SK-N-SH (cell line): ENCODE measurements around the gene C15orf61. TPM values are rescaled to one million over a fixed set of nuclear protein-coding genes. Genes with fewer than 3 reads are reported as not detected.

Source experiments
- CTCF ChIA-PET: fragments of 300-600, 350-600 bp; formaldehyde crosslinking; extraction: SDS; loops from one replicate; lab custom pipeline; 2021; lab: Yijun Ruan, JAX
- POLR2A ChIA-PET: fragments of 350-600 bp; sonication (Branson Sonifier 250); formaldehyde crosslinking; extraction: SDS; loops from one replicate; lab custom pipeline; 2020; ENCODE audit warnings: antibody characterized with exemption, inconsistent platforms; lab: Yijun Ruan, JAX
- DNase-seq: peaks from one replicate; pipeline ENCODE4 v3.0.0; 2012
- H2AFZ ChIP-seq: fragments of 200-600 bp; sonication (generic); 2 replicates; pipeline ENCODE4 v1.8.1; 2016; ENCODE audit warnings: antibody characterized with exemption, mild to moderate bottlenecking, low read depth
- H3F3A ChIP-seq: fragments of 200-600 bp; sonication (generic); replicated peaks from 2 replicates; pipeline ENCODE3; 2016; ENCODE audit warnings: antibody characterized with exemption, mild to moderate bottlenecking; ENCODE audit not compliant: insufficient read depth
- H3K27ac ChIP-seq, 2 experiments: fragments of 200-500 bp in 1 of 2; fragments of 200-600 bp in 1 of 2; sonication (Bioruptor generic) in 1 of 2; sonication (generic), shearing (Covaris generic) in 1 of 2; 2 replicates each; pipeline versions ENCODE4 v1.5.1 to v1.6.1; 2014 to 2016; ENCODE audit warnings: low read depth in 2 of 2, inconsistent platforms in 1 of 2, low read length in 1 of 2, mild to moderate bottlenecking in 1 of 2, mixed read lengths in 1 of 2
- H3K27me3 ChIP-seq: fragments of 200-600 bp; sonication (generic), shearing (Covaris generic); 2 replicates; pipeline ENCODE4 v1.6.1; 2016; ENCODE audit warnings: mixed run types; ENCODE audit not compliant: insufficient read depth
- H3K36me3 ChIP-seq, 2 experiments: fragments of 200-500 bp in 1 of 2; fragments of 200-600 bp in 1 of 2; sonication (Bioruptor generic) in 1 of 2; sonication (generic) in 1 of 2; replicated peaks in 1 of 2; 2 replicates each; pipeline versions ENCODE3 to v1.5.1; 2014 to 2016; ENCODE audit warnings: low read length in 1 of 2, mild to moderate bottlenecking in 1 of 2; ENCODE audit not compliant: insufficient read depth in 2 of 2, control insufficient read depth in 1 of 2
- H3K4me1 ChIP-seq, 2 experiments: fragments of 200-500 bp in 1 of 2; fragments of 200-600 bp in 1 of 2; sonication (Bioruptor generic) in 1 of 2; sonication (generic), shearing (Covaris generic) in 1 of 2; 2 replicates each; pipeline versions ENCODE4 v1.5.1 to v1.6.1; 2014 to 2016; ENCODE audit warnings: low read depth in 1 of 2, low read length in 1 of 2, mixed run types in 1 of 2; ENCODE audit not compliant: insufficient read depth in 2 of 2, control insufficient read depth in 1 of 2
- H3K4me2 ChIP-seq: fragments of 200-600 bp; sonication (generic), shearing (Covaris generic); 2 replicates; pipeline ENCODE4 v1.6.1; 2017; ENCODE audit warnings: mixed run types
- H3K4me3 ChIP-seq, 2 experiments: fragments of 200-500 bp in 1 of 2; fragments of 200-600 bp in 1 of 2; sonication (Bioruptor generic) in 1 of 2; sonication (generic), shearing (Covaris generic) in 1 of 2; 2 replicates each; pipeline versions ENCODE4 v1.5.1 to v1.8.1; 2014 to 2016; ENCODE audit warnings: low read depth in 2 of 2, inconsistent platforms in 1 of 2, low read length in 1 of 2, mild to moderate bottlenecking in 1 of 2, mixed read lengths in 1 of 2, moderate library complexity in 1 of 2
- H3K79me2 ChIP-seq: fragments of 200-600 bp; sonication (generic); 2 replicates; pipeline ENCODE4 v1.8.1; 2017; ENCODE audit warnings: mild to moderate bottlenecking; ENCODE audit not compliant: insufficient read depth
- H3K9ac ChIP-seq: fragments of 200-600 bp; sonication (generic); 2 replicates; pipeline ENCODE4 v1.6.1; 2017; ENCODE audit warnings: mixed run types
- H3K9me2 ChIP-seq: fragments of 200-600 bp; sonication (generic); 2 replicates; pipeline ENCODE4 v1.6.1; 2017; ENCODE audit warnings: mixed run types
- H3K9me3 ChIP-seq: fragments of 200-600 bp; sonication (generic); 2 replicates; pipeline ENCODE4 v1.6.1; 2017; ENCODE audit warnings: mixed run types, mild to moderate bottlenecking, moderate library complexity
- H4K20me1 ChIP-seq: fragments of 200-600 bp; sonication (generic); 2 replicates; pipeline ENCODE4 v1.6.1; 2017; ENCODE audit warnings: mild to moderate bottlenecking, mixed run types; ENCODE audit not compliant: insufficient read depth
- CHD2 ChIP-seq: fragments of 150-350 bp; IDR thresholded peaks from 2 replicates; pipeline ENCODE4 v1.6.1; 2018; ENCODE audit warnings: low read length; ENCODE audit not compliant: partially characterized antibody
- ELF1 ChIP-seq: IDR thresholded peaks from 2 replicates; pipeline ENCODE4 v1.4.0; 2012
- EP300 ChIP-seq, 2 experiments: IDR thresholded peaks; 2 replicates each; pipeline versions ENCODE4 v1.4.0 to v1.6.1; 2012; ENCODE audit warnings: borderline replicate concordance in 1 of 2, low read depth in 1 of 2, low read length in 1 of 2
- EZH2phosphoT487 ChIP-seq: fragments of 200-600 bp; sonication (generic); IDR thresholded peaks from 2 replicates; pipeline ENCODE4 v1.6.1; 2017; ENCODE audit warnings: low read depth, mixed run types, mild to moderate bottlenecking, antibody characterized with exemption, moderate library complexity, borderline replicate concordance
- FOSL2 ChIP-seq: IDR thresholded peaks from 2 replicates; pipeline ENCODE4 v1.4.0; 2012; ENCODE audit warnings: low read depth, mild to moderate bottlenecking, moderate library complexity, borderline replicate concordance
- FOXJ3 ChIP-seq: sonication (generic); formaldehyde crosslinking; IDR thresholded peaks from 2 replicates; pipeline ENCODE4 v1.5.1; 2020; ENCODE audit warnings: mild to moderate bottlenecking, missing genetic modification reagents
- GABPA ChIP-seq: IDR thresholded peaks from 2 replicates; pipeline ENCODE4 v1.4.0; 2012; ENCODE audit warnings: low read depth, mild to moderate bottlenecking
- JUND ChIP-seq: IDR thresholded peaks from 2 replicates; pipeline ENCODE4 v1.4.0; 2012
- MAX ChIP-seq: IDR thresholded peaks from 2 replicates; pipeline ENCODE4 v1.4.0; 2012; ENCODE audit warnings: low read depth
- MEF2A ChIP-seq: IDR thresholded peaks from 2 replicates; pipeline ENCODE4 v1.4.0; 2012; ENCODE audit warnings: low read depth, borderline replicate concordance
- NRF1 ChIP-seq: IDR thresholded peaks from 2 replicates; pipeline ENCODE4 v1.6.1; 2012; ENCODE audit warnings: low read depth, mild to moderate bottlenecking, low read length
- PBX3 ChIP-seq: IDR thresholded peaks from 2 replicates; pipeline ENCODE4; 2012
- POLR2AphosphoS5 ChIP-seq: IDR thresholded peaks from 2 replicates; pipeline ENCODE4 v1.6.1; 2012; ENCODE audit warnings: low read depth, low read length
- RCOR1 ChIP-seq: fragments of 150-350 bp; IDR thresholded peaks from 2 replicates; pipeline ENCODE4 v1.6.1; 2017; ENCODE audit warnings: antibody characterized with exemption, low read length
- RFX5 ChIP-seq: IDR thresholded peaks from 2 replicates; pipeline ENCODE4 v1.6.1; 2012; ENCODE audit warnings: mild to moderate bottlenecking, improper control_type of control experiment, low read length
- RXRA ChIP-seq: IDR thresholded peaks from 2 replicates; pipeline ENCODE4 v1.4.0; 2012; ENCODE audit warnings: low read depth, mild to moderate bottlenecking, borderline replicate concordance
- SMC3 ChIP-seq: IDR thresholded peaks from 2 replicates; pipeline ENCODE4 v1.6.1; 2012; ENCODE audit warnings: low read depth, low read length, improper control_type of control experiment
- TAF1 ChIP-seq: IDR thresholded peaks from 2 replicates; pipeline ENCODE4 v1.6.1; 2012; ENCODE audit warnings: low read depth, mild to moderate bottlenecking, low read length, moderate library complexity, borderline replicate concordance
- TEAD4 ChIP-seq: IDR thresholded peaks from 2 replicates; pipeline ENCODE4 v1.4.0; 2012; ENCODE audit warnings: mild to moderate bottlenecking, borderline replicate concordance; ENCODE audit not compliant: insufficient read depth
- YY1 ChIP-seq: IDR thresholded peaks from 2 replicates; pipeline ENCODE4 v1.4.0; 2012; ENCODE audit warnings: low read depth, mild to moderate bottlenecking
- WGBS: methylation state at CpG from one replicate; pipeline ENCODE4 v1.1.6; 2017; ENCODE audit warnings: low lambda C conversion rate; 5-methylcytosine and 5-hydroxymethylcytosine counted together
- polyA plus RNA-seq, 3 experiments: library from polyadenylated mRNA; depleted of rRNA; stranded (reverse); fragments of >200 nt; gene quantifications; 2 replicates each; pipeline ENCODE4 v1.2.3, GENCODE V29; 2012
- TF ChIP-seq, protein P1 (sequence below): IDR thresholded peaks from 2 replicates; pipeline ENCODE4 v1.6.1; 2012; ENCODE audit warnings: mild to moderate bottlenecking, low read depth, low read length, moderate library complexity
- TF ChIP-seq, protein P2 (sequence below): fragments of 200-600 bp; sonication (generic); IDR thresholded peaks from 2 replicates; pipeline ENCODE4 v1.6.1; 2017; ENCODE audit warnings: antibody characterized with exemption, mild to moderate bottlenecking, moderate library complexity
- TF ChIP-seq, protein P3 (sequence below): IDR thresholded peaks from 2 replicates; pipeline ENCODE4 v1.4.0; 2012; ENCODE audit warnings: low read depth, borderline replicate concordance

The C15orf61 gene
- polyA plus RNA-seq, 1 of the 3 experiments (the other 2 are of a cell fraction): 4.0 TPM

- Histone ChIP-seq H2AFZ (peak within 1 kb of the TSS; percentile 98), H4K20me1 (no peaks in the 10 kb centered on the region), H3K27me3 (no peaks in the 10 kb centered on the region), H3K9me3 (no peaks in the 10 kb centered on the region), H3K36me3 (peaks cover 0 to 19% of the 10 kb centered on the region in 2 experiments), H3K4me1 (peaks cover 7 to 13% of the 10 kb centered on the region in 2 experiments; a peak in 3 of 4 replicates), H3K9me2 (no peaks in the 10 kb centered on the region), H3K79me2 (peaks cover 17% of the 10 kb centered on the region), H3K27ac (peak within 1 kb of the TSS; percentile 75 to 88), H3K9ac (peak within 1 kb of the TSS; percentile 75), H3K4me3 (peak within 1 kb of the TSS; percentile 73 to 90), H3F3A (peaks cover 8% of the 10 kb centered on the region), H3K4me2 (peak within 1 kb of the TSS; percentile 83)
- POLR2A ChIA-PET: interaction anchor here (0.6 to 1.0 kb wide), 3 partner anchors 21 to 500 kb away, joined by 3 to 4 read pairs (median 3); partner anchors contain the start of gene C15orf61
- CTCF ChIA-PET: interaction anchor here (0.8 to 1.3 kb wide), 4 partner anchors 19 to 295 kb away, joined by 3 to 7 read pairs (median 4); no protein-coding TSS in a partner anchor
- DNase-seq: peak; percentile 94
- 1% methylated on average over 21 of the region's 91 CpGs for WGBS
- TF ChIP-seq FOXJ3 (no peak), MEF2A (no peak), EP300 (IDR thresholded peaks at IDR 0.05; ENCODE audit: borderline replicate concordance in 1 of 2, low read depth in 1 of 2, low read length in 1 of 2) (no peak), EZH2phosphoT487 (no peak), CHD2 (peak; percentile 67), MAX (peak; percentile 71; the same call in 1 of the 2 replicates), RCOR1 (no peak), SMC3 (0 out of 2 replicates have a peak, but pooled peaks have one; percentile 13), ELF1 (peak; percentile 64), RFX5 (no peak), JUND (no peak), RXRA (no peak), TEAD4 (no peak), GABPA (peak; percentile 89), FOSL2 (no peak), PBX3 (no peak; the same call in 1 of the 2 replicates), NRF1 (peak; percentile 3; the same call in 1 of the 2 replicates), TAF1 (peak; percentile 74), YY1 (peak; percentile 97), POLR2AphosphoS5 (peak; percentile 85)
- TF ChIP-seq, protein P1, sequence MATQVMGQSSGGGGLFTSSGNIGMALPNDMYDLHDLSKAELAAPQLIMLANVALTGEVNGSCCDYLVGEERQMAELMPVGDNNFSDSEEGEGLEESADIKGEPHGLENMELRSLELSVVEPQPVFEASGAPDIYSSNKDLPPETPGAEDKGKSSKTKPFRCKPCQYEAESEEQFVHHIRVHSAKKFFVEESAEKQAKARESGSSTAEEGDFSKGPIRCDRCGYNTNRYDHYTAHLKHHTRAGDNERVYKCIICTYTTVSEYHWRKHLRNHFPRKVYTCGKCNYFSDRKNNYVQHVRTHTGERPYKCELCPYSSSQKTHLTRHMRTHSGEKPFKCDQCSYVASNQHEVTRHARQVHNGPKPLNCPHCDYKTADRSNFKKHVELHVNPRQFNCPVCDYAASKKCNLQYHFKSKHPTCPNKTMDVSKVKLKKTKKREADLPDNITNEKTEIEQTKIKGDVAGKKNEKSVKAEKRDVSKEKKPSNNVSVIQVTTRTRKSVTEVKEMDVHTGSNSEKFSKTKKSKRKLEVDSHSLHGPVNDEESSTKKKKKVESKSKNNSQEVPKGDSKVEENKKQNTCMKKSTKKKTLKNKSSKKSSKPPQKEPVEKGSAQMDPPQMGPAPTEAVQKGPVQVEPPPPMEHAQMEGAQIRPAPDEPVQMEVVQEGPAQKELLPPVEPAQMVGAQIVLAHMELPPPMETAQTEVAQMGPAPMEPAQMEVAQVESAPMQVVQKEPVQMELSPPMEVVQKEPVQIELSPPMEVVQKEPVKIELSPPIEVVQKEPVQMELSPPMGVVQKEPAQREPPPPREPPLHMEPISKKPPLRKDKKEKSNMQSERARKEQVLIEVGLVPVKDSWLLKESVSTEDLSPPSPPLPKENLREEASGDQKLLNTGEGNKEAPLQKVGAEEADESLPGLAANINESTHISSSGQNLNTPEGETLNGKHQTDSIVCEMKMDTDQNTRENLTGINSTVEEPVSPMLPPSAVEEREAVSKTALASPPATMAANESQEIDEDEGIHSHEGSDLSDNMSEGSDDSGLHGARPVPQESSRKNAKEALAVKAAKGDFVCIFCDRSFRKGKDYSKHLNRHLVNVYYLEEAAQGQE: 0 out of 2 replicates have a peak, but pooled peaks have one; percentile 27
- TF ChIP-seq, protein P2, sequence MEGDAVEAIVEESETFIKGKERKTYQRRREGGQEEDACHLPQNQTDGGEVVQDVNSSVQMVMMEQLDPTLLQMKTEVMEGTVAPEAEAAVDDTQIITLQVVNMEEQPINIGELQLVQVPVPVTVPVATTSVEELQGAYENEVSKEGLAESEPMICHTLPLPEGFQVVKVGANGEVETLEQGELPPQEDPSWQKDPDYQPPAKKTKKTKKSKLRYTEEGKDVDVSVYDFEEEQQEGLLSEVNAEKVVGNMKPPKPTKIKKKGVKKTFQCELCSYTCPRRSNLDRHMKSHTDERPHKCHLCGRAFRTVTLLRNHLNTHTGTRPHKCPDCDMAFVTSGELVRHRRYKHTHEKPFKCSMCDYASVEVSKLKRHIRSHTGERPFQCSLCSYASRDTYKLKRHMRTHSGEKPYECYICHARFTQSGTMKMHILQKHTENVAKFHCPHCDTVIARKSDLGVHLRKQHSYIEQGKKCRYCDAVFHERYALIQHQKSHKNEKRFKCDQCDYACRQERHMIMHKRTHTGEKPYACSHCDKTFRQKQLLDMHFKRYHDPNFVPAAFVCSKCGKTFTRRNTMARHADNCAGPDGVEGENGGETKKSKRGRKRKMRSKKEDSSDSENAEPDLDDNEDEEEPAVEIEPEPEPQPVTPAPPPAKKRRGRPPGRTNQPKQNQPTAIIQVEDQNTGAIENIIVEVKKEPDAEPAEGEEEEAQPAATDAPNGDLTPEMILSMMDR: no peak
- TF ChIP-seq, protein P3, sequence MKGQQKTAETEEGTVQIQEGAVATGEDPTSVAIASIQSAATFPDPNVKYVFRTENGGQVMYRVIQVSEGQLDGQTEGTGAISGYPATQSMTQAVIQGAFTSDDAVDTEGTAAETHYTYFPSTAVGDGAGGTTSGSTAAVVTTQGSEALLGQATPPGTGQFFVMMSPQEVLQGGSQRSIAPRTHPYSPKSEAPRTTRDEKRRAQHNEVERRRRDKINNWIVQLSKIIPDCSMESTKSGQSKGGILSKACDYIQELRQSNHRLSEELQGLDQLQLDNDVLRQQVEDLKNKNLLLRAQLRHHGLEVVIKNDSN: no peak
Observed at GRCh38 chr15:67542420-67543347, 21.8 kb downstream of the C15orf61 start, which contains the start of gene MAP2K5. Gene MAP2K5 (plus strand): TSS chr15:67542703. CDS start chr15:67543336, 633 bp downstream.
